Measurements from ENCODE around the gene OBSCN.

OBSCN gene

DNA sequence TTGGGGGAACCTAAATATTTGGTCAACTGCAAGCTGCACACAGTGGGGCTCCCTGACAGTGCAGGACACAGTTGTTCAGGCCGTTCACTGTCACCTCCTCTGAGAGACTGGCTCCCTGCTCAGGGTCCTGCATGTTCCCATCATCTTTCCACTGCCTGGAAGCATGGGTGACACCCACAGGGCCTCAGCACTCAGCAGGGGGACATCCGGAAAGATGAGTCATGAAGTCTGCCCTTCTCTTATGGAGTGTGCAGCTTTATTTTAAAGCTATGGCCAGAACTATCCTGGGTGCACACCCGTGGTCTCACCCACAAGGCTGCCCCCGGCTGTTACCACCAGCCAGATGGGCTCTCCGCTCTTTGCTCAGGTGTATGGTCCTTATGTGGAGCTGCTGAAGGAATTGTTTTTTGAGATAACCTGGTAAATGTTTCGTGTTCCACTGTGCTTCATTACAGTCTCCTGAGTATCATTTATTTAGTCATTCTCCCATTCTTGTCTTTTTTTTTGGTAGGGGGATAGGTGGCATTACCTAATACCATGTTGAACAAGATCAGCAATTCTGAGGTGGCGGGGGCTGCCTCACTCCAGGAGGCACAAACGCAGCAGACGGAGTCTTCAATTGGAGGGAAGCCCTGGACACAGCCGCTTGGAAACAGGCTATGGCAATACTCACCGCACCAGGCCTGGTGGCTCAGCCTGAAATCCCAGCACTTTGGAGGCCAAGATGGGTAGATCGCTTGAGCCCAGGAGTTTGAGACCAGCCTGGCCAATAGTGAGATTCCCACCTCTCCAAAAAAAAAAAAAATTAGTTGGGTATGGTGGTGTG is 184.5 kb downstream of the OBSCN start:
- no peak for DNase-seq

DNA sequence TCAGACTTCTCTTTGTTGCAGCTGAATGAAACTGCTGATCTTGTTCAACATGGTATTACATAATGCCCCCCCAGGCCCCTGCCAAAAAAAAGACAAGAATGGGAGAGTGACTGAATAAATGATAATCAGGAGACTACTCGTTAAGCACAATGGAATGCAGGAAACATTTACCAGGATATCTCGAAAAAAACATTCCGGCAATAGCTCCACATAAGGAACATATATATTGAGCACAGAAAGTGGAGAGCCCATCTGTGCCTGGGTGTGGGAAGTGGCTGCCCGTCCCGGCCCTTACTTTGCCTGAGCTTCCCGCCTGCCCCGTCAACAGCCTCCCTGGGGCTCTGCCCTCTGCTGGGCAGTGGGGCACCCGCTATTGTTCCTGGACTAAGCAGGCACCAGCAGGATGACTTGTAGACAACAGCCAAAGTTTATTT is 185.4 kb downstream of the OBSCN start:
- DNase-seq: no peak

DNA sequence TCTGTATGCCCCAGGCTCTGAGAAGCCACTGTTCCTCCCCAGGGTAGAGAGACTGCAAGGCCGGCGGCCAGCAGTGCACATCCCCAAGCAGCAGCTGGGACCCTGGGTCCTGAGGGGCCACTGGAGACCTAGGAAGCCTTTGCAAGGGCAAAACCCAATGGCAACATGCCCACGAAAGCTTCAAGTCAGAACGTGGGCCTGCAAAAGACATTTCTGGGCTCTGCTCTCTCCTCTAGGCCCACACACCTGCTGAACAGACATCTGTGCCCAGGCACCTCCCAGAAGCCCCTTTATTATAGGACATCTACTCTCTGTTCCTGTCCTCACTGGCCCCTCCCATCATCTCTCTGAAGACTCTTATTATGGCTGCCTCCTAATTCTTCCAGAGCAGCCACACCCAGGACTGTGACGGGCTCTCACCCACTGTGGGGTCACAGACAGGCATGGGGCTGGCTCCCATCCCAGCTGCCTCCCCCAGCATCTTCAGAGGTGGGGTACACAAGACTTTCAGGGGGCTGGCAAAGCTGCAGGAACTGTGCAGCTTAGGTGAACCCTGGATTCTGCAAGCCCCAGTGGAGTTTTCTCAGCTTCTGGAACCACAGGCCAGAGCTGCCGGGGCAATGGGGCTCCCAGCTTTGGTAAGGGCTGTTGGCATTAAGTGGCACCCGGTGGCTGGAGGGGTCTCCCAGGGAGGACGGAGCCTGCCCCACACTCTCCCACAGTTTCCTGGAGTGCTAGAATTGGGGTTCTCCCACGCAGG is 186.1 kb downstream of the OBSCN start:
- no peak for DNase-seq

DNA sequence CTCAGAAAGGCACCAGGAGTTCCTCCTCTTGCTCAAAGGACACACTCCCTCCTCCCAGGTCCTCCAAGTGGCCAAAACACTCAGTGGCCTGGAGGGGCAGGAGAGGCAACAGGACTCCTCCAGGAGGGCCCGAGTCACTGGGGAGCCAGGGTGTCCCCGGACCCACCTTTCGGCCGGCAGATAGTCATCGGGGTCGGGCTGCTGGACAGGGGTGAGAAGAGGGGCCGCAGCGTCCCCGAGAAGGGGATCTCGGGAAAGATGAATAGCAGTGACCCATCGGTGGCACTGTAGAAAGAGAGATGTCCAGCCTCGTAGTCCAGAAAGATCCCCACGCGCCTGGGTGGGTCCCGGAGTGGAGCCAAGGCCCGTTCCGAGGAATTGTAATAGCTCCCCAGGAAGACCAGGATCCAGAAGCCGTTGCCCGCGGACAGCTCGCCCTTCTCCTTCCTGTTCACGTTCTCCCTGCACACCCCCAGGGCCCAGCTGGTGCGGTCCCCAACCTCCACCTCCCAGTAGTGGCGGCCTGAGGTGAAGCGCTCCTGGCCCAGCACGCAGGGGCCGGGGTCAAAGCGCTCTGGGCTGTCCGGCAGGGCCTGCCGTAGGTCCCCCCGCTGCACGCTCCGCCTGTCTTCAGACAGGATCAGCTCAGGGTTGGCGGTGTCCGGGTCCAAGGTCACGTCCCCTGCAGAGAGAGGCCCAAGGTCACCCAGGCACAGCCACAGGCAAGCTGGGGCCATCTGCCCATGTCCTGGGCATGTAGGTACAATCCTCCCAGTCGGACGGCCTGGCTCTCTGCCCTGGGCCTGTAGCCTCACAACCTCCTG is 186.9 kb downstream of the OBSCN start:
- DNase-seq: no peak

DNA sequence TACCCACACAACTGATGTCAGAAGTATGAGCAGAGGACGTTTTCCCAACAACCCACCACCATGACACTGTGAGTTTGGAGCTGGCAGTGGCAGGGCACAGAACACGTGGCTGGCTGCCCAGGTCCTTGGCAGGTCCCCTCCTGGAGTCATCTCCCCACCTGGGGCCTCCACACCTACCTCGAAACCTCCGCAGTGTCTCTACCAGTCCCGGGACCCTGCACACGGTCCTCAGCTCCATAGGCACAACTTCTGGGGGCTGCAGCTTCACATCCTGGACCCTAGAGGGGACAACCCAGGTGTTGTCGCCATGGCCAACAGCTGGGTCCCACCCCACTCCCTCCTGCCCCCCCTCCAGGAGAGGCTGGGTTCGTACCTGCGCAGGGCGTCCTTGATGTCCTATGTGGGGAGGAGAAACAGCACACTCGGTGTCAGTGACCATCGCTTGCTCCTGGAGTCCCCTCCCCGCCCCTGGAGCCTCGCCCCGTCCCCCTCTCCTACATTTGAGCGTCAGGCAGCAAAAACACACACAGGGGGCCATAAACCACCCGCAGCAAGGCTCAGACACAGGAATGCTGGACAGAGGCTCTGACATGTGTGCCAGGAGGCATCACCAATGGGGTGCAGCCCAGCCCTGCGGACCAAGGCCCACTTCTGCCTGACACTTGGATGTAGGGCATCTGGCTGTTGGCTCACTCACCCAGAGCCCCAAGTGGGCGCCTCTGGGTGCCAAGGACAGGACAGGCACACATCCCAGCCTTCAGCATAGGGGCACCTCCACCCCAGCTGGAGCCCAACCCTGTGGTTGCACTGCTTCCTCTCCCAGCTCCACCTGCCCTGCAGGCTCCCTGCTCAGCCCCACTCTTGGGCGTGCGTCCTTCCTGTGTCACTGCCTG is 189.2 kb downstream of the OBSCN start:
- DNase-seq: no peak

DNA sequence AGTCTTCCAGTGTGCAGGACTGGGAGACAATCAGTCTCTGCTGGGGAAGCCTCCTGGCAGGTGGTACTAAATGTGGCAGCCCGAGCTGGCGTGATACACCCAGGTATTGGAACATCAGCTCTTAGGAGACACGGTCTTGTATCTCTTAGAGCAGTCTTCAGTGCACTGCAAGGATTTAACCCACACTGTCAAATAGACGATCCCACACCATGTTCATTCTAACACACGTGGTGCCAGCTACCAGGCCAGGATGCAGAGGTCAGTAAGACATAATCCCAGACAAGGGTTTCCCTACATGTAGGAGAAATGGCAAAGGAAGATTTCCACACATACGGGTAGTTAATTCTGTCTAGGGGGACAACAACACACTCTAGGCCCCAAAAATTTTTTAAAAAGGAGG is 190.1 kb downstream of the OBSCN start:
- no peak for DNase-seq

DNA sequence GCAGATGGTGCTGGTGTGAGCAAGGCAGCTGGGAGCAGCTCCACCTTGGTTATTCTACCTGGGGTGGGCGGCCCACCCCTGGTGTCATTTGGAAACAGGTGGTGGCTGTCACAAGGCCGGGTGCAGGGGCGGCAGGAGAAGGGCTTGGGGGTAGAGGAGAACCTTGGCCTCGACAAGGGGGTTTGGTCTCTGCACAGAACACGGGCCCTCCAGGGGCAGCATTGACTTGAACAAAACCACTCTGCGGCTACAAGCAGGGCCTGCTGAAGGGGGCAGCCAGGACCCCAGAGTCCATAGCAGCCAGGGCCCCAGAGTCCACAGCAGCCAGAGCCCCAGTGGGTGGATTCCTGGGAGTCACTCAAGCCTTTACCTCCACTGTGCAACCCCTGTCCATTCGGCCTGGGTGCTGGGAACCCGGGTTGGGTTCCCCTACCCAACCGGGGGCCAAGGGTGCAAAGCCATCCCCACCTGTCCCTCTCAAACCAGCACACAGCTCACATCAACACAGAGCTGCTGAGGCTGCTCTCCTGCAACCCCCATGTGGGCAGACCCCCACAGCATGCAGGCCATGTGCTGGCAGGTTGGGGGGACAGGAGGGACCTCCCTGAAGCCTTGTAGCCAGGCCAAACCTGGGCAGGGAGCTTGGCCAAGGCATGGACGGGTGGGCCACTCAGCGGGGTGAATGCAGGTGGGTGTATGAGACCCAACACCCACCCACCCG is 191.1 kb downstream of the OBSCN start:
- DNase-seq: no peak

DNA sequence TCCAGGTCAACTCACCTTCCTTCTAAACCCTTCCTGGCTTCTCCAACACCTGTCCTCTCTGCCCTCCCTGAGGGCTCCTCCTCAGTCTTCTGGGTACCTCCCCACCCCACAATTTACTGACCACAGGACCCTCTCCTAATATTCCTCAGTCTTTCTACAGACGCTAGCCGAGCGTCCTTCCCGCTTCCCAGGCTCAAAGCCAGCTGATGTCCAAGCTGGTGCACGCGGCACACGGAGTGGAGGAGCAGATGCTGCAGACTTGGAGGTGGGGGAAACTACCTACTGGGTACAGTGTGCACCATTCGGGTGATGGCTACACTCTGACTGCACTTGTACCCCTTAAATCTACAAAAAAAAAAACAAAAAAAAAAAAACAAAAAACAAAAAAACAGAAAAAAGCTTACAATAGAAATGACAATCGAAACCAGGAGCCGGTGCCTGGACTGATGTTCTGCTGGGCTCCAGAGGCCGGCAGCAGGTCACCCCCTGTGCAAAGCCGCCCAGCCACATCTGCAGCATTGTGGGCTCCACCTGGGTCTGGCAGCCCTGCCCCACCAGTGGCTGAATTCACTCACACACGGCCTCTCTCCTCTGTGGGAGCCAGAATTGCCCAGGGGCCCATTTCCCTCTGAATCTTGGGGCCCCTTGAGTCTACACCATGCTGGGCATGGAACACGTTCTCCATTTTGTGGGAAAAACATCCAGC is 191.8 kb downstream of the OBSCN start:
- DNase-seq: no peak

DNA sequence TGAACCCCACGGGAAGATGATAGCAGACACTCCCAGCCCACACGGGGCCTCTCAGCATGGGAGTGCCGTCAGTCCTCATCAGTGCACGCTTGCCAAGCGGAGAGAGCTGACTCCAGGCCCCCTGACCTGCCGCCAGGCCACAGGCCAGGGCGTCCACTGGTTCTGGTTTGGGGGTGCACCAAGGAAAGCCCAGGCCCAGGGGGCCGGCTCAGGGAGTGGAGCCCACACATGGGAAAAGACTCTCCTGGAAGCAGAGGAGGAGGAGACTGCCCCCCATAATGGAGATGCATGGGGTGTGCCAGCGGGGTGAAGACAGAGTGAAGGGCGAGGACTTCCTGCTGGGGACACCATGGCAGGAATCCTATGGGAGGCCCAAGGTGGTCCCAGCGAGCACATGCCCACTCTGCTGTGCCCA is 192.4 kb downstream of the OBSCN start:
- no peak for DNase-seq

DNA sequence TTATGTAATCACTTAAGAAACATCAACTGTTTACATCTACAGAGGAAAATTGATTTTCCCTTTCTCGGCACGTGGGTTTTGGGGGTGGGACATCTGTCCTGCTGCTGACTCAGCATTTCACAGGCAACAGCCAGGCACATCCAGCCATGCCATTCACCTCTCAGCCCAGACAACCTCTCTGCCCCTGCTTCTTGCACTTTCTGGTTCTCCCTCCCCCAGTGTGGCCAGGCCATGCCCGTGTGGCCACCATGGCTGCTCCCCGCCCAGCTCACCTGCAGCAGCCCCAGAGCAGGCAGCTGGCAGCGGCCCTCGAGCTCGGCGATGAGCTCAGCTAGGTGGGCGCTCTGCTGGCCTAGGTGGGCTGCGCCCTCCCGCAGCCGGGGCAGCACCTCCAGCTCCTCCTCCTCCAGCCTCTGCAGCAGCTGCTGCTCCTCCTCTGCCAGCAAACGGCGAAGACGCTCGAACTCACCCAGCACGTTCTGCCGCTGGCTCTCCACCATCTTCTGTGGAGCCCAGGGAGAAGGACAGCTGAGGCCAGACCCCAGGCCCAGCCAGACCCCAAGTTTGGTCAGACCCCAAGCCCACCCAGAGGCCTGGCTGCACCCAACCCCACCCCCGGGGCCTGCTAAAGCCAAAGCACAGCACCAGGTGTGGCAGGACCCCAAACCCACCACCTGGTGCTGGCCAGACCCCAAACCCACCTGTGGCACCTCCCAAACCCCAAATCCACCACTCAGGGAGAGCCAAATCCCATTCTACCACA is 193.0 kb downstream of the OBSCN start:
- DNase-seq: no peak

DNA sequence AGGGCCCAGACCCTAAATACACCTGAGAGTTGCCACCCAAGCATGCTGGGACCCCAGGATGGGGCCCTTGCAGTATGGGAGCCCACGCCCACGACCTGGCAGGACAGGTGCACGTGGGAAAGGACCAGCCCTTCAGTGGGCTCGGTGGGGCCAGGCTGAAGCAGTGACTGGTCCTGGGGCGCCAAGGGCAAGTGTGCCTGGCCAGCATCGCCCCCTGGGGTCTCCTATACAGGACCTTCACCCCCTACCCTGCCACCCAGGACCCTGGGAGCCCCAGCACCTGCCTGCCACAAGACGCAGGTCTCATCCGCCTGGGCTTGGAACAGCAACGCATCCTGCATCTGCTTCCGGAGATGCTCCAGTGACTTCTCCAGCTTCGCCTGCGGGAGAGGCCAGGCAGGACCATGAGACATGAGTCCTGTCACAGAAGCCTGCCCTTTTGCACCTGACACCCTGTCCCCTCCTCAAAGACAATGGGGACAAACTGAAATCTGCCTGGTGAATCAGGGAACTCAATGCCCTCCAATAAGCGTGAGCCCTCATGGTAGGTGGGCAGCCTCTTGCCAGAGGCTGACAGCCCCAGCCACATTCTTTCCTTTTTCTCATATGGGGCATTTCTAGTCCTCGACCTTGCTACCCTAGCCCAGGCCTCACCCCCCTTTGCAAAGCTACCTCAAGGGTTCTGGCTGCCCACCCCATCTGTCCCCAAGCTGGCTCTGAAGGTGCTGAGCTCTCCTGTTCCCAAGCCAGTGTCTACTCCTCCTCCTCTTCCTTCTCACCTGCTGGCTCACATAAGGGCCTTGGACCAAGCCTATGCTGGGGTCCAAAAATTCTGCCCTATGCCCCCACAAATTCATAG is 194.2 kb downstream of the OBSCN start:
- no peak for DNase-seq

DNA sequence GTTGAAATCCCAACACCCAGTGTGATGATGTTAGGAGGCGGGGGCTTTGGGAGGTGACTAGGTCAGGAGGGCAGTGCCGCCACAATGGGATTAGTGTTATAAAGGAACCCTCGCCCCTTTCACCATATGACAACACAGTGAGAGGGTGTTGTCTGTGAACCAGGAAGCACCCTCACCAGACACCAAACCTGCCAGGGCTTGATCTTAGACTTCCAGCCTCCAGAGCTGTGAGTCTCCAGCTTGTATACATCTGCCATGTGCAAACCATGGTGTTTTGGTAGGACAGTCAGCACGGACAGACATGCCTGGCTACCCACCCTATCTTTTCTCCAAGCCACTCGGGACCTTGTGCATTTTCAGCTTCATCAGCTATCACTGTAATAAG is 194.8 kb downstream of the OBSCN start:
- no peak for DNase-seq

DNA sequence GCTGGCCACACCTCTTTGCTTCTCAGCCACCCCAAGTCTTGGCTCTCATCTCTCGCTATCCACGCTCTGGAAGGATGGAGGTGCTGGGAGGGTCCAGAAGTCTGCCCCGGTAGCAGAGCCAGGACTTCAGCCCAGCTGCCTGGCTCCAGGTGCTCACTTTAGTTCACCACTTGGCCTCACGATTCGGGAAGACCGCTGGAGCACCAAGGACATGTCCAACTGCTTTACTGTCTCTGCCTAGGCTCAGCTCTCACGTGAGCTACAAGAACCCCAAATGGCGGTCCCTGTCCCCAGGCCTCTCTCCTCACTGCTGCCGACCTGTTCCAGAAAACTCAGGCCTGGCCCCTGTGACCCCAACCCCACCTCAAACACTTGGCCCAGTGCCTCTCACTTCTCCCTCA is 195.4 kb downstream of the OBSCN start:
- no peak for DNase-seq

DNA sequence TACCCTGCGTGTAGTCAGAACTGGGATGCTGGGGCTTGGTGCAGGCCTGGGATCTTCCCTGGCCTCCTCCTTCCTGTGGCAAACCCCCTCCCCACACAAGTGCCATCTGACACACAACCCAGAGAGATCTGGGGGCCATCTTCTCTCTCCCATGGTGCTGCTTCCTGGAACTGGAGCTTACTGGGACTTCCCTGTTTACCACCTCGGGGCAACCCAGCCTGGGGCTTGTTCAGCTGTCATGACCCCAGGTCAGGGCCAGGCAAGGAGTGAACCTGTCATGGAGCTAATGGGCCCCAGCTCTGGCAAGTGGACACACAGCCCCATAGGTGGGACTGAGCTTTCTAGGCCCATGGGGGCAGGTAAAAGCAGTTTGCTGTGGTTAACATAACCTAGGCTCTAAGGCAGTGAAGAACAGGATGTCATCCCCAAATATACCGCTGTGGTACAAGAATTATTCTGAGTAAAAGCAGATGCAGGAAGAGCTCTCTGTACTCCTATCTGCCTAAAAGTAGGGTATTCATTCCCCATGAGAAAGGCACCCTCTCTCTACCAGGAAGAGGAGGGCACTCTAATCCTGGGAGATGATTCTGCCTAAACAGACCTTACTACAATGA is 196.4 kb downstream of the OBSCN start:
- no peak for DNase-seq

DNA sequence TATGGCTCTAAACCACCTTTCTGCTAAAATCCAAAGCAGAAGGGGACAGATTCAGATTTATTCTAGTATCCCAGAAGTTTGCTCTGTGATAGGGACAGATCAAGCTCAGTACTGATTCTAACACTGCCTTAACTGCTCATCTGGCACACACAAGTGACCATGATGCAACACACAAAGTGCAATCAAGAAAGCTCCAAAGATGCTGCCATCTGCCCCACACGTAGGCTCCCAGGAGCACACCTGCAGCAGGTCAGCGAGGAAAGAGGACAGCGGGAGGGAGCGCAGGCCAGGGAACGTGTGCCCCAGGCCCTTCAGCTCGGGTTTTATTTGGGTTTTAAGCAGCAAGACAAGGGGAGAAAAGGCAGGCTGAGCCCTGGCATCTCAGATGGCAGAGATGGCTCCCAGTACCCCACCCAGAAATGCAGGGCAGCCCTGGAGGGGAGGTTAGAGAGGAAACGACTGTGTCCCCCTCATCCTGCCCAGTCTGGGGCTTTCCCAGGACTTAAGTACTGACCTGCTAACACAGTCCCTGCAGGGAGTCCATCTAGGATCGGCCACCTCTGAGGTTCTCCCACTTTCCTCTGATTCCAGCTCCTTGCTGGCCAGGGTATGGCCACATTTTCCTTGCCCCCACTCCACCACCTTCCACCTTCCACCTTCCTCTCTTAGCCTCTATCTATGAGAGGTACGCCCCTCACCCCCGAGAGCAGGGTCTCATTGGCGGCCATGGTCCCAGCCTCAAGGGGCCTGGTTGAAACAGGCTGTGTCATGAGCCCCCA is 197.5 kb downstream of the OBSCN start:
- DNase-seq: no peak

DNA sequence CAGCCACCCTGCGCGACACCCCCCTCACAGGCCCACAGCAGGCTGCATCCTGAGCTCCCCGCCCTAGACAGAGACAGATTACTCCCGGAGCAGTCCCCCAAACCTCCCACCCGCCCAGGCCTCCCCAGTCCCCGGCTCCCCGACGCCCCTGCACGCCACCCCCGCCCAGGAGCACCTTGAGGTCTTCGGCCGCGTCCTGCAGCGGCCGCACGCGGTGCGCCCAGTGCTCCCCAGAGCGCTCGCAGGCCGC is 198.1 kb downstream of the OBSCN start:
- DNase-seq: no peak

DNA sequence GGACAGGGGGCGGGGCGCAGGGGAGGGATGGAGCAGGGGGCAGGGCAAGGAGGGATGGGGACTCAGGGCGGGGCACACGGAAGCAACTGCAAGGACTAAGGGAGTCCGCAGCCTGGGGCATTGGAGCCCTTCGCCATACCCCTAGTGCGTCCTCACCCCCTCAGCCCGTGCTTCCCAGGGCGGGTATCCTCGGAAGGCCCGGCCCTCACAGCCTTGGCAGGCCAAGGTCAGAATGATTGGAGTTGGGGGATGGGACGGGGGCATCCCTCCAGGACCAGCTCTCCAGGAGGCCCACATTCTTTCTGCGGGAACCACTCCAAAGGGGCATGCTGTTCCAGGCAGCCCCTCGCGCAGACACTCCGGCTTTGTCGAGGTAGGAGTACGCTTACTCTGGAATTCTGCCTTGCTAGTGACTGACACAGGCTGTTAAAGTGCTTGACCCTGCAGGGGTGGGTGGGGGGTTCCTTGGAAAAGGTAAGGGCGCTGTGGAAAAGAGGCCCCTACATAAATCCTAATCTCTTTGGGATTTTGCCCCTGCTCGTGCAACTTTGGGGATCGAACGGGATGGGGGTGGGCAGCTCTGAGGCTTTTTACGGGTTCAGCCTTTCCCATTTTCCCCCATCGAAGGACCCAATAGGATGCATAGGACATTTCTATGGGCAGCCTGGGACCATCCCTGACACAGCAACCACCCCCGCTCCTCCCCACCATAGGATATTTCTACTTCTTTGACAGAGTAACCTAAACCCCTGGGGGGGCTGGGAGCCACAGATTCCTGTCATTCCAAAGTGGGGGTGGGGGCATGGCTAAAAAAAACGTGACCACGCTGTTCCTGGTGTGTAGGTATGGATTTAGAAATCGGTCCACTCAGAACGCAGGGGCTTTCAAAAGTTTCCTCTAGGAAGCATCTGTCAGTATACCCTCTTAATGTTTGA is 199.5 kb downstream of the OBSCN start:
- no peak for DNase-seq

Data from CD4-positive, alpha-beta T cell treated with Interleukin-21 for 1 hour (primary cell).